Panc1 (cell line): ENCODE measurements around the gene RANBP2. TPM values are rescaled to one million over a fixed set of nuclear protein-coding genes. Genes with fewer than 3 reads are reported as not detected.

Experiments
- ATAC-seq: fragments of 200-7000 bp; cut with Tn5 transposase; 2 replicates; pipeline ENCODE4 v1.9.1; 2020; ENCODE audit warnings: mild to moderate bottlenecking, moderate library complexity
- BruUV-seq: library from RNA; stranded (reverse); fragments of 400-500 nt; replicated peaks from 2 replicates; lab custom pipeline; 2021; lab: Mats Ljungman, UMichigan
- CTCF ChIA-PET: fragments of 300-600 bp; sonication (Branson Sonifier 250); formaldehyde crosslinking; loops from one replicate; lab custom pipeline; 2022; ENCODE audit warnings: antibody characterized with exemption; lab: Charles Lee
- POLR2A ChIA-PET: fragments of 300-600 bp; sonication (Branson Sonifier 250); formaldehyde crosslinking; loops from one replicate; lab custom pipeline; 2022; ENCODE audit warnings: antibody characterized with exemption; lab: Charles Lee
- DNase-seq: peaks from one replicate; pipeline ENCODE4 v3.0.0-alpha.2; 2010; ENCODE audit warnings: low read depth, low spot score
- H3K27ac ChIP-seq: 2 replicates; pipeline ENCODE4 v1.5.1; 2011; ENCODE audit warnings: mild to moderate bottlenecking, low read length, inconsistent platforms
- H3K27me3 ChIP-seq: fragments of 200-500 bp; sonication (Bioruptor generic); 2 replicates; pipeline ENCODE4 v1.6.0; 2014; ENCODE audit warnings: low read length, inconsistent platforms; ENCODE audit not compliant: control insufficient read depth, insufficient read depth
- H3K36me3 ChIP-seq: fragments of 200-500 bp; sonication (Bioruptor generic); 2 replicates; pipeline ENCODE4 v1.5.1; 2014; ENCODE audit warnings: inconsistent platforms, mild to moderate bottlenecking, low read length, moderate library complexity; ENCODE audit not compliant: control insufficient read depth, insufficient read depth
- H3K4me1 ChIP-seq: 2 replicates; pipeline ENCODE4 v1.5.1; 2011; ENCODE audit warnings: inconsistent platforms, mild to moderate bottlenecking, low read length, moderate library complexity; ENCODE audit not compliant: control insufficient read depth, insufficient read depth
- H3K4me3 ChIP-seq, 2 experiments: 2 replicates each; pipeline ENCODE4 v1.5.1; 2011 to 2012; ENCODE audit warnings: low read depth in 2 of 2, low read length in 2 of 2, mild to moderate bottlenecking in 2 of 2, inconsistent platforms in 1 of 2, moderate library complexity in 1 of 2
- H3K9me3 ChIP-seq: fragments of 200-500 bp; sonication (Bioruptor generic); 2 replicates; pipeline ENCODE4 v1.5.1; 2014; ENCODE audit warnings: low read depth, mild to moderate bottlenecking, inconsistent platforms, low read length, moderate library complexity; ENCODE audit not compliant: control insufficient read depth, insufficient read depth
- CTCF ChIP-seq: fragments of 450-650 bp; IDR thresholded peaks from 2 replicates; pipeline ENCODE4 v1.5.1; 2017; ENCODE audit warnings: mild to moderate bottlenecking
- POLR2AphosphoS5 ChIP-seq: IDR thresholded peaks from 2 replicates; pipeline ENCODE4 v1.6.1; 2012; ENCODE audit warnings: mild to moderate bottlenecking, low read depth, low read length, moderate library complexity
- SIN3A ChIP-seq: IDR thresholded peaks from 2 replicates; pipeline ENCODE4 v1.6.1; 2012; ENCODE audit warnings: low read depth, mild to moderate bottlenecking, low read length, moderate library complexity, borderline replicate concordance; ENCODE audit not compliant: insufficient read depth
- TCF7L2 ChIP-seq: IDR thresholded peaks from 2 replicates; pipeline ENCODE4 v1.6.1; 2011; ENCODE audit warnings: mild to moderate bottlenecking, low read depth, low read length, inconsistent platforms
- in situ Hi-C: cut with HindIII; loops from 2 replicates; pipeline ENCODE4 v1.10.0; 2016; ENCODE audit warnings: low sequenced_read_pairs, low pct_unique_long_range_greater_than_20kb
- intact Hi-C: fragments of 100-400 bp; cut with micrococcal nuclease; formaldehyde crosslinking; loops from one replicate; pipeline ENCODE4 v1.10.0; 2022; ENCODE audit not compliant: unreplicated experiment
- total RNA-seq: library from RNA; stranded (reverse); gene quantifications from one replicate; pipeline ENCODE4 v1.2.1, GENCODE V29; 2021; ENCODE audit not compliant: unreplicated experiment
- TF ChIP-seq, protein P1 (sequence below), 2 experiments: IDR thresholded peaks; 2 replicates each; pipeline ENCODE4 v1.6.1; 2011 to 2012; ENCODE audit warnings: low read depth in 2 of 2, control low read depth in 1 of 2, low read length in 1 of 2, mild to moderate bottlenecking in 1 of 2, moderate library complexity in 1 of 2; ENCODE audit not compliant: insufficient read depth in 1 of 2

The RANBP2 gene
- total RNA-seq, 1 experiment from 2014 or later, result 92.1 TPM

DNA sequence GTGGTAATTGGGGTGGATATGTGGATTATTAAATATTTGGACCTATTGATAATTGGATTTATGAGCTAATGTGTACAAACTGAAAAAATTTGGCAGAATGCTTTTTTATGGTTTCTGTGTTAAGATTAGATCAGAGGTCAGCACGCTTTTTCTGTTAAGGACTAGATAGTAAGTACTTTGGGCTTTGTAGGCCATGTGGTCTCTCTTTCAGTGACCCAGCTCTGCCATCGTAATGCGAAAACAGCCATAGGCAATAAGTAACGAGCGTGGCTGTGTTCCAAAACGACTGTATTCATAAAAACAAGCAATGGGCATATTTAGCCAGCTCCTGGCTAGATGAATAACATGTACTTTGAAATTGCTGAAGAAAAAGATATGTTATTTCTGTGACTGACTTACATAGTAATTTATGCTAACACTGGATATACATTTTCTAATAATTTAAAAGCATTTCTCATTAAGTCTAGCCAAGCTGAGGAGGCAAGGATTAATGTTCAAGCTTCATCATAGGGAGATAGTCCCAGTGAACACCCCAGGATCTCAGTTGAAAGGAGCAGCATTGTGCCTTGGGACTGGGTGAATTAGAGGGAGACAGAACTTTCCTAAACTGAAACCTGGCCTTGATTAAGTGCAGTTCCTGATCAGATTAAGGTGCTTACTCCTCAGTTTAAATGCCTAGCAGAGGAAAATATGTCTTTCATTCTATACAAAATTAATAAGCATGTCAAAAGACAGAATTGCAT lies 87.3 kb downstream of the RANBP2 start:
- H3K27me3 ChIP-seq, result no peaks in the 10 kb centered on the region
- H3K4me3 ChIP-seq, result no peak overlapping the region
- CTCF ChIA-PET, result no interaction called here
- intact Hi-C loops (no loop called here), in situ Hi-C loops (no loop called here)
- H3K9me3 ChIP-seq, result no peaks in the 10 kb centered on the region; the same call in 1 of the 2 replicates
- POLR2A ChIA-PET, result no interaction called here
- no TSS peak for BruUV-seq
- no peak overlapping the region for H3K27ac ChIP-seq
- no peak for DNase-seq
- TF ChIP-seq SIN3A (no peak), CTCF (no peak), POLR2AphosphoS5 (no peak), TCF7L2 (no peak)
- TF ChIP-seq, protein P1, sequence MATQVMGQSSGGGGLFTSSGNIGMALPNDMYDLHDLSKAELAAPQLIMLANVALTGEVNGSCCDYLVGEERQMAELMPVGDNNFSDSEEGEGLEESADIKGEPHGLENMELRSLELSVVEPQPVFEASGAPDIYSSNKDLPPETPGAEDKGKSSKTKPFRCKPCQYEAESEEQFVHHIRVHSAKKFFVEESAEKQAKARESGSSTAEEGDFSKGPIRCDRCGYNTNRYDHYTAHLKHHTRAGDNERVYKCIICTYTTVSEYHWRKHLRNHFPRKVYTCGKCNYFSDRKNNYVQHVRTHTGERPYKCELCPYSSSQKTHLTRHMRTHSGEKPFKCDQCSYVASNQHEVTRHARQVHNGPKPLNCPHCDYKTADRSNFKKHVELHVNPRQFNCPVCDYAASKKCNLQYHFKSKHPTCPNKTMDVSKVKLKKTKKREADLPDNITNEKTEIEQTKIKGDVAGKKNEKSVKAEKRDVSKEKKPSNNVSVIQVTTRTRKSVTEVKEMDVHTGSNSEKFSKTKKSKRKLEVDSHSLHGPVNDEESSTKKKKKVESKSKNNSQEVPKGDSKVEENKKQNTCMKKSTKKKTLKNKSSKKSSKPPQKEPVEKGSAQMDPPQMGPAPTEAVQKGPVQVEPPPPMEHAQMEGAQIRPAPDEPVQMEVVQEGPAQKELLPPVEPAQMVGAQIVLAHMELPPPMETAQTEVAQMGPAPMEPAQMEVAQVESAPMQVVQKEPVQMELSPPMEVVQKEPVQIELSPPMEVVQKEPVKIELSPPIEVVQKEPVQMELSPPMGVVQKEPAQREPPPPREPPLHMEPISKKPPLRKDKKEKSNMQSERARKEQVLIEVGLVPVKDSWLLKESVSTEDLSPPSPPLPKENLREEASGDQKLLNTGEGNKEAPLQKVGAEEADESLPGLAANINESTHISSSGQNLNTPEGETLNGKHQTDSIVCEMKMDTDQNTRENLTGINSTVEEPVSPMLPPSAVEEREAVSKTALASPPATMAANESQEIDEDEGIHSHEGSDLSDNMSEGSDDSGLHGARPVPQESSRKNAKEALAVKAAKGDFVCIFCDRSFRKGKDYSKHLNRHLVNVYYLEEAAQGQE (IDR thresholded peaks at IDR 0.05; ENCODE audit: insufficient read depth in 1 of 2, low read depth in 2 of 2, low read length in 1 of 2), result no peak
- H3K36me3 ChIP-seq, result peaks cover 18% of the 10 kb centered on the region; the same call in 1 of the 2 replicates
- no peak for ATAC-seq
- no peaks in the 10 kb centered on the region for H3K4me1 ChIP-seq

DNA sequence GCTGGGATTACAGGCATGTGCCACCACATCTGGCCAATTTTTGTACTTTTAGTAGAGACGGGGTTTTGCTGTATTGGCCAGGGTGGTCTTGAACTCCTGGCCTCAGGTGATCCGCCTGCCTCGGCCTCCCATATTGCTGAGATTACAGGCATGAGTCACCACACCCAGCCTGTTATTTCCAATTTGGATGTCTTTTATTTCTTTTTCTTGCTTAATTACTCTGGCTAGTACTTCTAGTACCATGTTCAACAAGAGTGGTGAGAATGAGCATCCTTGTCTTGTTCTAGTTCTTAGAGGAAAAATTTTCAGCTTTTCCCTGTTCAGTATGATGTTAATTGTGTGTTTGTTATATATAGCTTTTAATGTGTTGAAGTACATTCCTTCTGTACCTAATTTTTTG lies 90.7 kb downstream of the RANBP2 start:
- TF ChIP-seq CTCF (no peak), TCF7L2 (no peak), SIN3A (no peak), POLR2AphosphoS5 (no peak)
- TF ChIP-seq, protein P1 (IDR thresholded peaks at IDR 0.05; ENCODE audit: insufficient read depth in 1 of 2, low read depth in 2 of 2, low read length in 1 of 2), result no peak
- in situ Hi-C loops, result no loop called here
- Histone ChIP-seq H3K4me3 (no peak overlapping the region), H3K9me3 (no peaks in the 10 kb centered on the region; the same call in 1 of the 2 replicates), H3K4me1 (no peaks in the 10 kb centered on the region), H3K27ac (no peak overlapping the region), H3K36me3 (peaks cover 13% of the 10 kb centered on the region; the same call in 1 of the 2 replicates), H3K27me3 (no peaks in the 10 kb centered on the region)
- no peak for DNase-seq
- intact Hi-C loops, result no loop called here
- BruUV-seq, result no TSS peak
- ATAC-seq, result no peak
- ChIA-PET CTCF (interaction anchor here (0.6 kb wide), 1 partner anchor 90 kb away, joined by 3 read pairs; no protein-coding TSS in a partner anchor), POLR2A (no interaction called here)
